Measurements from ENCODE around the gene RALGPS2.
"Not testable (repeated sequence)": the region's sequence is repeated elsewhere in the genome, so short reads cannot be mapped to it uniquely, and the experiment has no call there.

The RALGPS2 gene

GRCh38 chr1:178946855-178947676 is 222.0 kb downstream of the RALGPS2 start:
- DNase-seq: no peak

DNA sequence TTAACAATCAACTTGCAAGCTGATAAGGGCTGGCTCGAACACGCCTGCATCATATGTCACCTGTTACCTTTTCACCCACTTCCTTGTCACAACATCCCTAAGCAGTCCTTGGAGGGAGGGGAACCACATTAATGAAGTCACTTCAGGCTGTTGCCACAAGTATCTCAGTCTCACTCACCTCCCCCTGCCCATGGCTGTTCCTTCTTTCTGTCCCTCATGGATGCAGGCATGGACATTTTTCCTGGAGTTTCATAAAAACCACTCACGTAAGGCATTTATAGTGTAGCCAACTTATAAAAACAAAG is 222.6 kb downstream of the RALGPS2 start:
- DNase-seq: no peak

GRCh38 chr1:178948676-178949075 is 223.6 kb downstream of the RALGPS2 start:
- no peak for DNase-seq

- DNase-seq: not testable (repeated sequence)
Measured at GRCh38 chr1:178949866-178950265, 224.8 kb downstream of the RALGPS2 start.

DNA sequence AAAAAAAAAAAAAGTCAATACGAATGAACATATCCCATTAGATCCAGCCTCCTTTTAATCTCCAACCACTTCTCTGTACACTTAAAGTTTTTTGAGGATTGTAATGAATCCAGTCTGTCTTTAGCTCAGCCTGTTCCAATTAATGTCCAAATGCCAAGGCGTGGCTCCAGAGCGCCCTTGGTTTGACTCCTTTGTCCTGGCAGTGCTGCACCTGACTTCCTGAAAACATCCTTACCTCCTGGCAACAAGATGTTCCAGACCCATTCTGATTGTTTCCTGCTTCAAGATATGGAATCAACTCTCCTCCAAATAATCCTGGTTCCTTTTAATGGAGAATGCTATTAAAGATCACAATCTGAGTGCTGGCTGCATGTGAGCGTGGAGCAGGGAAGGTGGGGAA is 226.6 kb downstream of the RALGPS2 start:
- DNase-seq: no peak

GRCh38 chr1:178953034-178953433 is 228.0 kb downstream of the RALGPS2 start:
- DNase-seq: no peak

GRCh38 chr1:178953538-178954324 is 228.7 kb downstream of the RALGPS2 start:
- DNase-seq: no peak

DNA sequence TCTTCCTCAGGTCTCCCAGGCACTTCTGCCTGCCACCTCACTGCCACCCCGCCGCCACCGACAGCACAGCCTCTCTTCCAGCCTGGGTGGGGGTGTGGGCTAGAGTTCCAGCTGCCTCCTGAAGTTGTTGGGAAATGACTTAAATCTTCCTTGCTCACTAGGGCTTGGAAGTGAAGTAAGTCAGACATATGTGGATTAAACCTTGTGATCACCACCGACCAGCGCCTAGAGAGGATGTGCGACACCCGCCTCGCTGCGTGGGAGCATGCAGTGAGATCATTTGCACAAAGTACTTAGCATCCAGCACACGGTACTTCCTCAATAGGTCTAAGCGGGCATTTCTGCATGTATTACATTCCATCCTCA is 229.3 kb downstream of the RALGPS2 start:
- DNase-seq: no peak

DNA sequence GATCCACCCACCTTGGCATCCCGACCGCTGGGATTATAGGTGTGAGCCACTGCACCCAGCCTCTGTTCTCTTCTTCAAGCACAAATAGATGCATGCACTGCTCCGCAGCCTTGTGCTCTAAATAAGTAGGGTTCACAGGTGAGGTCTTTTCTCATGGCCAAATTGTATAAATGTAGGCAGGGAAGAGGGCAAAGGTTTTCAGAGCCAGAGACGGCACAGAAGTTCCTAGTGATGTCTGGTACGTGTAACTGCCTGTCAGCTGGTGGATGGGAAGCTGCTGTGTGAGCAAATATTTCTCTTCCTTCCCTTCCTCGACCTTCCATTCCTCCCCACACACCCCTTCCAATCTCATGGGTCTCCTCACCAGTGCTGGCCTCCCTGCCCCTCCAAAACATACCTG is 229.9 kb downstream of the RALGPS2 start:
- DNase-seq: no peak

- DNase-seq: no peak
Measured at GRCh38 chr1:178955391-178955954, 230.4 kb downstream of the RALGPS2 start.

DNA sequence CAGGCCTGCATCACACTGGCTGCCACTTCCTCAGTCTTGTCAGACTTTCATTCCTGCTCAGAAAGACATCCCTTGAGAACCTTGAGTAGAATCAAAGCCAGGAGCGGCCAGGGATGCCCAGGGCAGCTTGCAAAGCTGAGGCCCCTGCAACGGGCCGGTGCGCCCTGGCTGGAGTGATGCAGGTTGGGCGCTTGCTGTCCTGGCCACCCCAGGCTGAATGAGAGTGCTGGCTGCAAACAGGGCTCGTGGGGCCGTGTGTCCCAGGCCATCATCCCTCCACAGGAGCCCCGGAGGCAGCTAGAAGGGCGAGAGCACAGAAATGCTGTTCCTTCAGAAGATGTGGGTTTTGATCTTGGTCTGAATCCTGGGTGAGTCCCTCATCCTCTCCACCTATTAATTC is 233.4 kb downstream of the RALGPS2 start:
- no peak for DNase-seq

GRCh38 chr1:178959543-178960460 is 234.8 kb downstream of the RALGPS2 start:
- DNase-seq: no peak

- DNase-seq: no peak
Measured at GRCh38 chr1:178960482-178961240, 235.6 kb downstream of the RALGPS2 start.

DNA sequence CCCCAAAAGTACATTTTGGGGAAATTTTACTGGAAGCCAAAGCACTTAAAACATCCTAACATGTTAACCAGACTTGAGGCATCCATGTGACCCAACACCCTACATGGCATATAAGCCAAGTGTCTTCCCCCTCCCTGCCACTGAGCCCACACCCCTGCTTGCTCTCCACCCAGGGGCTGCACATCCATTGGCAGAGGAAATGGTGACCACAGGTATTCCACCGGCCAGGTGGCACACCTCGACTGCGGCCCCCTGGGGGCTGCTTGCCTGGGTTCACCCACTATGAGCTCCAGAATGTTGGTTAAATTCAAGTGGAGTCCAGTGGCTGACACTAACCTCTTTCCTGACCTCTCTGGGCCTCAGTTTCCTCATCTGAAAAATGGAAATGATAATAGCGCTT is 236.3 kb downstream of the RALGPS2 start:
- DNase-seq: no peak

- no peak for DNase-seq
Measured at GRCh38 chr1:178961868-178962267, 236.8 kb downstream of the RALGPS2 start.

DNA sequence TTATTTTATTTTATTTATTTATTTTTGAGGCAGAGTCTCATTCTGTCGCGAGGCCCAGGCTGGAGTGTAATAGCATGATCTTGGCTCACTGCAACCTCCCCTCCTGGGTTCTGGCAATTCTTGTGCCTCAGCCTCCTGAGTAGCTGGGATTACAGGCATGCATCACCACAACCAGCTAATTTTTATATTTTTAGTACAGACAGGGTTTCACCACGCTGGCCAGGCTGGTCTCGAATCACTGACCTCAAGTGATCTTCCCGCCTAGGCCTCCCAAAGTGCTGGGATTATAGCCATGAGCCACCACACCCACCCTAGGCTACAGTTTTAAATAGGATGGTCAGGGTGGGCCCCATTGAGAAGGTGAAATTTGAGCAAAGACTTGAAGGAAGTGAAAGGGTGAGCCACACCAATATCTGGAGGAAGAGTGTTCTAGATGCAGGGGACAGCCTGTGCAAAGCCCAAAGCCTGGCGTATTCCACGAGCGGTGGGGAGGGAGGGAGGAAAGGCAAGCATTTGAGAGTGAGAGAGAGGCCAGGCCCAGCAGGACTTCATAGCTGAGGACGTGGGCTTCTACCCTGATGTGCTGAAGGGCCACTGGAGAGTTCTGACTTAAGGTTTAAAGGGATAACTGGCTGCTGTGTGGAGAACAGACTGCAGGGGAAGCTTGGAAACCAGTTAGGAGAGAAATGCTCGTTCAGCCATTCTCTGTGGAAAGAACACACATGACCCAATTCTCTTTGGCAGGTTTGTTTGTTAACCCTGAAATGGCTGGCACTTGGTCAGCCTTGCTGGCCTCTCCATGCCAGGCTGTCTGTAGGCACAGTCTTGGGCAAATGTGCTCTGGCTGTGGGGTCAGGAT is 238.0 kb downstream of the RALGPS2 start:
- DNase-seq: no peak

GRCh38 chr1:178964469-178965330 is 239.7 kb downstream of the RALGPS2 start:
- no peak for DNase-seq

- DNase-seq: no peak
Measured at GRCh38 chr1:178966312-178966711, 241.3 kb downstream of the RALGPS2 start.

DNA sequence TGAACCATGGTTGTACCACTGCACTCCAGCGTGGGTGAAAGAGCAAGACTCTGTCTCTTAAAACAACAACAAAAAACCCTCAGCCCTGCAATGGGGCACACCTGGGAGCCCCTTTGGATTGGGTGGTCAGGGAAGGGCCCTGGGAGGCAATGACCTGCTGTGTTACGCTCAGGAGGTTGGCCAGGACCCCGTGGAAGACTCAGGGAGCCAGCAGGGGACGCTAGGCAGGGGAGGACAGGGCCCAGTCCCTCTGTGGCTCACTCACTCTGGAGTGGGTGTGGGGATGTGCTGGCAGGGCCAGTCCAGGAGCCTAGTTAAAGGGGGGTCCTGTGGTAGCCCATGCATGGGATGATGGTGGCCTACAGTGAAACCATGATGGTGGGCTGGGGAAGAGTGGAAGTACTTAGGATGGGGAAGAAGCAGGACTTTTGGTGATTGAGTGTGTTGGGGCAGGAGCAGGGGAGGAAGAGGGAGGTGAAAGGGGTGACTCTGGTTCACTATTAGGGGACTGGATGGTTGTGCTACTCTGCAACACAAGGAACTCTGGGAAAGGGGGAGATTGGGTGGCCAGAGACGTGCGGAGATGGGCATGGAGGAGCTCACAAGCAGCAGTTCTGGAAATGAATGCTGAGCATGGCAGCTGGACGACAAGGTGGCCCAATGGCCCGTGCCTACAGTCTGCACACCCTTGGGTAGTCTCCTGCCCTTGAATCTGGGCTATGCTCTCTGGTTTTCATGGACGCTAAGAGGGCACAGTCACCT is 244.4 kb downstream of the RALGPS2 start:
- DNase-seq: no peak
